ENCODE results near the gene MRPL40.

The MRPL40 gene

DNA sequence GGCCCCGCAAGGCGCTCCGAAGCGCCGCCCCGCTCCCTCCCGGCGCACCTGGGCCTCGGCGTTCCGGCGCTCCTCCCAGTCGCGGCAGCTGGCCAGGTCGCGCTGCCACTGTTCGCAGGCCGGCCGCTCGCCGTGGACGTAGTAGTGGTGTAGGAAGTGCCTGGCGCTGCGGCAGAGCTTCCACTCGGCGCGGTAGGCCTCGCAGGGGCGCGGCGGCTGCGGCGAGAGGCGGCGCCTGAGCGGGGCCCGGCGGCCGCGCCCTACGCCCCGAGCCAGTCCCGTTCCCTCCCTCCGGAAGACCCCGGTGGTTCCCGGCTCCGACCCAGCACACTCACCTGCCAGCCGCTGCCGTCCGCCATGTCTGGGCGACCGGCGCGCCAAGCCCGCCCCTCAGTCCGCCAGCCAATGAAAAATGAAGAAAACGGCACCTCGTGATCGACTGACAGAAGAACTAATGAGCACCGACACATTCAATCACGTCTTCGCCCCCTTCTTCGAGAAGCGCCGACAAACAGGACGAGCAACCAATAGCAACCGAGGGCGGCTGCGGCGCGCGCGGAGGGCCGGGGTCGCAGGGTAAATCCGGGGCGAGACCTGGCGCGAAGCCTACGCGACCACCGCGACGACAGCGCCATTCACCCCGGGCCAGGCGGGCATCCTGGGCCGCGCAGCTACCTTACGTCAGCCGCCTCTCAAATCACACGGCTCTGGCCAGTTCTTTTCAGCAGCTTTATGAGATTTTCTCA lies 15.2 kb downstream of the MRPL40 start, which contains the start of gene C22orf39:
TSS of gene C22orf39 (minus strand) at position 382 of the 746 bp plus-strand sequence. CDS start at position 359, 23 bp downstream.
- H3K4me3 ChIP-seq (replicated peaks; ENCODE audit: insufficient read depth, low read length): peak within 1 kb of the TSS; percentile 83
- H3K27ac ChIP-seq (replicated peaks): peak within 1 kb of the TSS; percentile 64
- TF ChIP-seq, protein P1, sequence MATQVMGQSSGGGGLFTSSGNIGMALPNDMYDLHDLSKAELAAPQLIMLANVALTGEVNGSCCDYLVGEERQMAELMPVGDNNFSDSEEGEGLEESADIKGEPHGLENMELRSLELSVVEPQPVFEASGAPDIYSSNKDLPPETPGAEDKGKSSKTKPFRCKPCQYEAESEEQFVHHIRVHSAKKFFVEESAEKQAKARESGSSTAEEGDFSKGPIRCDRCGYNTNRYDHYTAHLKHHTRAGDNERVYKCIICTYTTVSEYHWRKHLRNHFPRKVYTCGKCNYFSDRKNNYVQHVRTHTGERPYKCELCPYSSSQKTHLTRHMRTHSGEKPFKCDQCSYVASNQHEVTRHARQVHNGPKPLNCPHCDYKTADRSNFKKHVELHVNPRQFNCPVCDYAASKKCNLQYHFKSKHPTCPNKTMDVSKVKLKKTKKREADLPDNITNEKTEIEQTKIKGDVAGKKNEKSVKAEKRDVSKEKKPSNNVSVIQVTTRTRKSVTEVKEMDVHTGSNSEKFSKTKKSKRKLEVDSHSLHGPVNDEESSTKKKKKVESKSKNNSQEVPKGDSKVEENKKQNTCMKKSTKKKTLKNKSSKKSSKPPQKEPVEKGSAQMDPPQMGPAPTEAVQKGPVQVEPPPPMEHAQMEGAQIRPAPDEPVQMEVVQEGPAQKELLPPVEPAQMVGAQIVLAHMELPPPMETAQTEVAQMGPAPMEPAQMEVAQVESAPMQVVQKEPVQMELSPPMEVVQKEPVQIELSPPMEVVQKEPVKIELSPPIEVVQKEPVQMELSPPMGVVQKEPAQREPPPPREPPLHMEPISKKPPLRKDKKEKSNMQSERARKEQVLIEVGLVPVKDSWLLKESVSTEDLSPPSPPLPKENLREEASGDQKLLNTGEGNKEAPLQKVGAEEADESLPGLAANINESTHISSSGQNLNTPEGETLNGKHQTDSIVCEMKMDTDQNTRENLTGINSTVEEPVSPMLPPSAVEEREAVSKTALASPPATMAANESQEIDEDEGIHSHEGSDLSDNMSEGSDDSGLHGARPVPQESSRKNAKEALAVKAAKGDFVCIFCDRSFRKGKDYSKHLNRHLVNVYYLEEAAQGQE (IDR thresholded peaks at IDR 0.05; ENCODE audit: insufficient replicate concordance, low read depth): peak; percentile 28
- TF ChIP-seq POLR2AphosphoS5 (IDR thresholded peaks at IDR 0.05; ENCODE audit: low read depth): peak; percentile 75
- TF ChIP-seq, protein P2, sequence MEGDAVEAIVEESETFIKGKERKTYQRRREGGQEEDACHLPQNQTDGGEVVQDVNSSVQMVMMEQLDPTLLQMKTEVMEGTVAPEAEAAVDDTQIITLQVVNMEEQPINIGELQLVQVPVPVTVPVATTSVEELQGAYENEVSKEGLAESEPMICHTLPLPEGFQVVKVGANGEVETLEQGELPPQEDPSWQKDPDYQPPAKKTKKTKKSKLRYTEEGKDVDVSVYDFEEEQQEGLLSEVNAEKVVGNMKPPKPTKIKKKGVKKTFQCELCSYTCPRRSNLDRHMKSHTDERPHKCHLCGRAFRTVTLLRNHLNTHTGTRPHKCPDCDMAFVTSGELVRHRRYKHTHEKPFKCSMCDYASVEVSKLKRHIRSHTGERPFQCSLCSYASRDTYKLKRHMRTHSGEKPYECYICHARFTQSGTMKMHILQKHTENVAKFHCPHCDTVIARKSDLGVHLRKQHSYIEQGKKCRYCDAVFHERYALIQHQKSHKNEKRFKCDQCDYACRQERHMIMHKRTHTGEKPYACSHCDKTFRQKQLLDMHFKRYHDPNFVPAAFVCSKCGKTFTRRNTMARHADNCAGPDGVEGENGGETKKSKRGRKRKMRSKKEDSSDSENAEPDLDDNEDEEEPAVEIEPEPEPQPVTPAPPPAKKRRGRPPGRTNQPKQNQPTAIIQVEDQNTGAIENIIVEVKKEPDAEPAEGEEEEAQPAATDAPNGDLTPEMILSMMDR (IDR thresholded peaks at IDR 0.05; ENCODE audit: insufficient read depth, low read length): no peak
- no peaks in the 10 kb centered on the region for H3K27me3 ChIP-seq (ENCODE audit: insufficient read depth, poor library complexity, severe bottlenecking)
- peak; percentile 84 to 93 for DNase-seq (ENCODE audit: low read depth in 1 of 2, low spot score in 1 of 2)

DNA sequence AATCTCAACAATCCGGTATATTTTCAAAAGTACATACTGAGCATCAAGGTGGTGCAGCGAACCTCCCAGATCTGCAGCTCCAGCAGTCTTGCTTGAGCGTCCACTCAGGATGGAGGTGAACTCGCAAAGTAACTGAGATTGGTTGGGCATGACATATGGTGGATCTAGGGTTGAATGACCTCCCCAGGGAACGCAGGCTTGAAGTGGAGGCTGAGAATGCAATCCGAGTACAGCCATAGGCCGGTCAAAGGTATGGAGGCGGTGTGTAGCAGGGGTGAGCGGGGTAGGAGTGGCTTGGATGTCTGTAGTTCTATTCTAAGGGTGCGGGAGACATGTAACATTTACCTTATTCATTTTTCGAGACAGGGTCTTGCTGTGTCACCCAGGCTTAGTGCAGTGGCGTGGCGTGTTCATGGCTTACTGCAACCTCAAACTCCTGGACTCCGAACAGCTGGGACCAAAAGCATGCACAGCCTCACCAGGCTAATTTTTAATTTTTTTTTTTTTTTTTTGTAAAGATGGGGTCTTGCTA lies 15.8 kb downstream of the MRPL40 start:
- DNase-seq (ENCODE audit: low read depth in 1 of 2, low spot score in 1 of 2): peak in 1 of 2 experiments; percentile 9
- TF ChIP-seq, protein P1 (IDR thresholded peaks at IDR 0.05; ENCODE audit: insufficient replicate concordance, low read depth): no peak
- TF ChIP-seq GABPA (IDR thresholded peaks at IDR 0.05; ENCODE audit: low read depth): no peak
- TF ChIP-seq, protein P2 (IDR thresholded peaks at IDR 0.05; ENCODE audit: insufficient read depth, low read length): no peak
- no peak for TF ChIP-seq POLR2AphosphoS5 (IDR thresholded peaks at IDR 0.05; ENCODE audit: low read depth)
- TF ChIP-seq SPI1 (IDR thresholded peaks at IDR 0.05; ENCODE audit: borderline replicate concordance, low read depth): no peak

DNA sequence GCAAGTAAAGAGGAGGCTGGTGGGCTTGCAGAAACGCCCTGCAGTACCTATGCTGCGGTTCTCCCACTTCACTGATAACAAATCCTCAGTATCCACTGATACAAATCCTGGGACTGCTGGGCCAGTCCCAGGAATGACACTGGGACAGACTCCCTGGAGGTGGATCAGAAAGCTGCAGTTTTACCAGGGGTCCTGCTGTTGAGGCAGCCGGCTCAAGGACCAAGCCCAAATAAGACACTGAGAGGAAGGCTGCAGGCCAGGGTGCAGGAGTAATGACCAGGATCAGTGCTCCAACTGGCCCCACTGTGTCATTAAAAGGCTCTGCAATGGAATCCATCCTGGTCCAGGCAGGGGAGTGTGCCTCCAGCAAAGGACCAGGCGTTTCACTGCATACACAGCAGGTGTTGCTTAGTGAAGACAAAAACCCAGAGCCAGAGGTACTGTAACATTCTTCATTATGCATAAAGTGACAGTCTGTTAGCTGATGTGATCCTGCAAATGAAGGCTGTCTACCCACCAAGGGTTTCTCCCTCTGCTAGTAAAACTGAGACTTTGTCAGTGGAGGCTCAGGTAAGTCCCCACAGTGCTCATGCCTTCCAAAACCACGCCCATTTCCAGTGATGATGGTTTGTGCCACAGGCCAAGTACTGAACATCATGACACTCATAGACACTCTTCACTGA lies 16.5 kb downstream of the MRPL40 start:
- no peak overlapping the region for H3K27ac ChIP-seq (replicated peaks)
- no peak for DNase-seq (ENCODE audit: low read depth in 1 of 2, low spot score in 1 of 2)
- H3K27me3 ChIP-seq (ENCODE audit: insufficient read depth, poor library complexity, severe bottlenecking): no peaks in the 10 kb centered on the region
- TF ChIP-seq SPI1 (IDR thresholded peaks at IDR 0.05; ENCODE audit: borderline replicate concordance, low read depth): no peak
- TF ChIP-seq, protein P1 (IDR thresholded peaks at IDR 0.05; ENCODE audit: insufficient replicate concordance, low read depth): no peak
- TF ChIP-seq, protein P2 (IDR thresholded peaks at IDR 0.05; ENCODE audit: insufficient read depth, low read length): no peak
- no peak for TF ChIP-seq GABPA (IDR thresholded peaks at IDR 0.05; ENCODE audit: low read depth)
- no peak overlapping the region for H3K4me3 ChIP-seq (replicated peaks; ENCODE audit: insufficient read depth, low read length)

More for the DNA sequence above, 15.8 kb downstream of the MRPL40 start:
- Histone ChIP-seq H3K27me3 (ENCODE audit: insufficient read depth, poor library complexity, severe bottlenecking) (no peaks in the 10 kb centered on the region), H3K27ac (replicated peaks) (peak overlapping the region; percentile 64), H3K4me3 (replicated peaks; ENCODE audit: insufficient read depth, low read length) (peak overlapping the region; percentile 83)
